Measurements from ENCODE around the gene SETD5.
"Not testable (repeated sequence)": the region's sequence is repeated elsewhere in the genome, so short reads cannot be mapped to it uniquely, and the experiment has no call there.

The SETD5 gene

GRCh38 chr3:9448643-9449042 lies 51.2 kb downstream of the SETD5 start:
- no peaks in the 10 kb centered on the region for H3K9me3 ChIP-seq (ENCODE audit: control insufficient read depth, insufficient read depth, low read length)
- H3K9ac ChIP-seq (ENCODE audit: low read depth, low read length) = no peak overlapping the region
- H3K4me1 ChIP-seq (ENCODE audit: insufficient read depth, low read length) = no peaks in the 10 kb centered on the region
- peaks cover 58% of the 10 kb centered on the region for H3K36me3 ChIP-seq (ENCODE audit: insufficient read depth, low read length)

- H3K9ac ChIP-seq (ENCODE audit: low read depth, low read length) = no peak overlapping the region
- H3K36me3 ChIP-seq (ENCODE audit: insufficient read depth, low read length) = peaks cover 45% of the 10 kb centered on the region
- no peaks in the 10 kb centered on the region for H3K9me3 ChIP-seq (ENCODE audit: control insufficient read depth, insufficient read depth, low read length)
- H3K4me1 ChIP-seq (ENCODE audit: insufficient read depth, low read length) = no peaks in the 10 kb centered on the region
Observed at GRCh38 chr3:9450126-9450525, 52.7 kb downstream of the SETD5 start.

GRCh38 chr3:9450991-9451390 lies 53.6 kb downstream of the SETD5 start:
- Histone ChIP-seq H3K4me1 (ENCODE audit: insufficient read depth, low read length) (no peaks in the 10 kb centered on the region), H3K9ac (ENCODE audit: low read depth, low read length) (no peak overlapping the region), H3K36me3 (ENCODE audit: insufficient read depth, low read length) (peaks cover 46% of the 10 kb centered on the region), H3K9me3 (ENCODE audit: control insufficient read depth, insufficient read depth, low read length) (no peaks in the 10 kb centered on the region)

GRCh38 chr3:9452417-9452816 lies 55.0 kb downstream of the SETD5 start:
- peaks cover 34% of the 10 kb centered on the region for H3K36me3 ChIP-seq (ENCODE audit: insufficient read depth, low read length)
- no peaks in the 10 kb centered on the region for H3K4me1 ChIP-seq (ENCODE audit: insufficient read depth, low read length)
- H3K9ac ChIP-seq (ENCODE audit: low read depth, low read length) = no peak overlapping the region
- no peaks in the 10 kb centered on the region for H3K9me3 ChIP-seq (ENCODE audit: control insufficient read depth, insufficient read depth, low read length)

GRCh38 chr3:9455596-9456131 lies 58.2 kb downstream of the SETD5 start:
- peaks cover 23% of the 10 kb centered on the region for H3K36me3 ChIP-seq (ENCODE audit: insufficient read depth, low read length)
- H3K4me1 ChIP-seq (ENCODE audit: insufficient read depth, low read length) = no peaks in the 10 kb centered on the region
- H3K9me3 ChIP-seq (ENCODE audit: control insufficient read depth, insufficient read depth, low read length) = no peaks in the 10 kb centered on the region
- H3K9ac ChIP-seq (ENCODE audit: low read depth, low read length) = no peak overlapping the region

GRCh38 chr3:9467451-9467850 lies 70.0 kb downstream of the SETD5 start:
- Histone ChIP-seq H3K36me3 (ENCODE audit: insufficient read depth, low read length) (peaks cover 58% of the 10 kb centered on the region), H3K9me3 (ENCODE audit: control insufficient read depth, insufficient read depth, low read length) (no peaks in the 10 kb centered on the region), H3K9ac (ENCODE audit: low read depth, low read length) (no peak overlapping the region), H3K4me1 (ENCODE audit: insufficient read depth, low read length) (no peaks in the 10 kb centered on the region)

GRCh38 chr3:9468460-9468859 lies 71.0 kb downstream of the SETD5 start:
- Histone ChIP-seq H3K9me3 (ENCODE audit: control insufficient read depth, insufficient read depth, low read length) (no peaks in the 10 kb centered on the region), H3K9ac (ENCODE audit: low read depth, low read length) (no peak overlapping the region)

GRCh38 chr3:9469986-9470385 lies 72.6 kb downstream of the SETD5 start:
- Histone ChIP-seq H3K9me3 (ENCODE audit: control insufficient read depth, insufficient read depth, low read length) (no peaks in the 10 kb centered on the region), H3K4me1 (ENCODE audit: insufficient read depth, low read length) (no peaks in the 10 kb centered on the region), H3K9ac (ENCODE audit: low read depth, low read length) (no peak overlapping the region), H3K36me3 (ENCODE audit: insufficient read depth, low read length) (peaks cover 72% of the 10 kb centered on the region)

More at GRCh38 chr3:9468460-9468859, 71.0 kb downstream of the SETD5 start:
- Histone ChIP-seq H3K36me3 (ENCODE audit: insufficient read depth, low read length) (peaks cover 68% of the 10 kb centered on the region), H3K4me1 (ENCODE audit: insufficient read depth, low read length) (no peaks in the 10 kb centered on the region)

- H3K9me3 ChIP-seq (ENCODE audit: control insufficient read depth, insufficient read depth, low read length) = no peaks in the 10 kb centered on the region
- peaks cover 79% of the 10 kb centered on the region for H3K36me3 ChIP-seq (ENCODE audit: insufficient read depth, low read length)
- no peak overlapping the region for H3K9ac ChIP-seq (ENCODE audit: low read depth, low read length)
- no peaks in the 10 kb centered on the region for H3K4me1 ChIP-seq (ENCODE audit: insufficient read depth, low read length)
Observed at GRCh38 chr3:9473496-9474065, 76.2 kb downstream of the SETD5 start.

GRCh38 chr3:9474482-9474881 lies 77.1 kb downstream of the SETD5 start:
- H3K9ac ChIP-seq (ENCODE audit: low read depth, low read length) = no peak overlapping the region
- H3K4me1 ChIP-seq (ENCODE audit: insufficient read depth, low read length) = no peaks in the 10 kb centered on the region
- H3K36me3 ChIP-seq (ENCODE audit: insufficient read depth, low read length) = peaks cover 82% of the 10 kb centered on the region
- no peaks in the 10 kb centered on the region for H3K9me3 ChIP-seq (ENCODE audit: control insufficient read depth, insufficient read depth, low read length)

GRCh38 chr3:9476935-9477334 lies 79.5 kb downstream of the SETD5 start:
- peaks cover 67% of the 10 kb centered on the region for H3K36me3 ChIP-seq (ENCODE audit: insufficient read depth, low read length)
- no peaks in the 10 kb centered on the region for H3K9me3 ChIP-seq (ENCODE audit: control insufficient read depth, insufficient read depth, low read length)
- no peak overlapping the region for H3K9ac ChIP-seq (ENCODE audit: low read depth, low read length)
- H3K4me1 ChIP-seq (ENCODE audit: insufficient read depth, low read length) = no peaks in the 10 kb centered on the region

GRCh38 chr3:9480265-9480664 lies 82.8 kb downstream of the SETD5 start:
- Histone ChIP-seq H3K9ac (ENCODE audit: low read depth, low read length) (no peak overlapping the region), H3K9me3 (ENCODE audit: control insufficient read depth, insufficient read depth, low read length) (no peaks in the 10 kb centered on the region), H3K36me3 (ENCODE audit: insufficient read depth, low read length) (peaks cover 41% of the 10 kb centered on the region), H3K4me1 (ENCODE audit: insufficient read depth, low read length) (no peaks in the 10 kb centered on the region)

- Histone ChIP-seq H3K36me3 (ENCODE audit: insufficient read depth, low read length) (peaks cover 6% of the 10 kb centered on the region), H3K9me3 (ENCODE audit: control insufficient read depth, insufficient read depth, low read length) (peaks cover 4% of the 10 kb centered on the region; the same call in 1 of the 2 replicates), H3K9ac (ENCODE audit: low read depth, low read length) (no peak overlapping the region), H3K4me1 (ENCODE audit: insufficient read depth, low read length) (no peaks in the 10 kb centered on the region)
Observed at GRCh38 chr3:9485248-9485647, 87.8 kb downstream of the SETD5 start.

- no peaks in the 10 kb centered on the region for H3K4me1 ChIP-seq (ENCODE audit: insufficient read depth, low read length)
- no peaks in the 10 kb centered on the region for H3K36me3 ChIP-seq (ENCODE audit: insufficient read depth, low read length)
- H3K9ac ChIP-seq (ENCODE audit: low read depth, low read length) = no peak overlapping the region
- H3K9me3 ChIP-seq (ENCODE audit: control insufficient read depth, insufficient read depth, low read length) = peaks cover 4% of the 10 kb centered on the region; the same call in 1 of the 2 replicates
Observed at GRCh38 chr3:9491506-9491905, 94.1 kb downstream of the SETD5 start.

- H3K36me3 ChIP-seq (ENCODE audit: insufficient read depth, low read length); H3K9ac ChIP-seq (ENCODE audit: low read depth, low read length); H3K4me1 ChIP-seq (ENCODE audit: insufficient read depth, low read length); H3K9me3 ChIP-seq (ENCODE audit: control insufficient read depth, insufficient read depth, low read length): not testable (repeated sequence)
Observed at GRCh38 chr3:9494036-9494435, 96.6 kb downstream of the SETD5 start.

All from ES-I3 (cell line).